Renal pelvis (tissue), 12 donors: ENCODE results near the gene RPUSD2. TPM values are rescaled to one million over a fixed set of nuclear protein-coding genes. Genes with fewer than 3 reads are reported as not detected.

Experiments used
- DNase-seq: peaks from one replicate; pipeline ENCODE4 v3.0.0-alpha.2; 2013
- long read RNA-seq, 16 experiments: transcript quantifications; one replicate each; lab custom pipeline, GENCODE V29; 2026
- polyA plus RNA-seq, 3 donors: library from polyadenylated mRNA; unstranded; fragments of 120-200 nt; gene quantifications; one replicate each; pipeline ENCODE4 v1.2.1, GENCODE V29; 2013; ENCODE audit not compliant: insufficient read length in 3 of 3

The RPUSD2 gene
- 10 to 100 TPM; 10.5 to 16.3 (median 15.0) TPM for polyA plus RNA-seq
- long read RNA-seq, donor 1, transcript RPUSD2-201 (3 exons, 2,358 nt): major isoform, 8 of 16 reads
- long read RNA-seq, donor 1, partial matches to known transcripts: 5 of 16 reads
- long read RNA-seq, donor 1, other reads (novel, unspliced or antisense): 0 of 16 reads
- long read RNA-seq, donor 2, transcript RPUSD2-201 (3 exons, 2,358 nt): major isoform, 9 of 13 reads
- long read RNA-seq, donor 2, partial matches to known transcripts: 0 of 13 reads
- long read RNA-seq, donor 2, other reads (novel, unspliced or antisense): 0 of 13 reads
- long read RNA-seq, donor 3, transcript RPUSD2-203 (1 exons, 631 nt): major isoform, 5 of 11 reads
- long read RNA-seq, donor 3, partial matches to known transcripts: 5 of 11 reads
- long read RNA-seq, donor 3, other reads (novel, unspliced or antisense): 0 of 11 reads
- long read RNA-seq, donor 4, transcript RPUSD2-203 (1 exons, 631 nt): major isoform, 9 of 13 reads
- long read RNA-seq, donor 4, partial matches to known transcripts: 0 of 13 reads
- long read RNA-seq, donor 4, other reads (novel, unspliced or antisense): 0 of 13 reads
- long read RNA-seq, donor 5, partial matches to known transcripts: 0 of 1 reads
- long read RNA-seq, donor 5, other reads (novel, unspliced or antisense): 0 of 1 reads
- long read RNA-seq, donor 6, partial matches to known transcripts: 0 of 7 reads
- long read RNA-seq, donor 6, other reads (novel, unspliced or antisense): 0 of 7 reads
- long read RNA-seq, donor 7, transcript RPUSD2-201 (3 exons, 2,358 nt): major isoform, 8 of 13 reads
- long read RNA-seq, donor 7, transcript RPUSD2-203 (1 exons, 631 nt): minor isoform, 5 of 13 reads
- long read RNA-seq, donor 7, partial matches to known transcripts: 0 of 13 reads
- long read RNA-seq, donor 7, other reads (novel, unspliced or antisense): 0 of 13 reads
- long read RNA-seq, donor 8, partial matches to known transcripts: 0 of 1 reads
- long read RNA-seq, donor 8, other reads (novel, unspliced or antisense): 0 of 1 reads
- long read RNA-seq, donor 9, transcript RPUSD2-203 (1 exons, 631 nt): minor isoform, 6 of 13 reads
- long read RNA-seq, donor 9, transcript RPUSD2-201 (3 exons, 2,358 nt): major isoform, 7 of 13 reads
- long read RNA-seq, donor 9, partial matches to known transcripts: 0 of 13 reads
- long read RNA-seq, donor 9, other reads (novel, unspliced or antisense): 0 of 13 reads
- long read RNA-seq, donor 10, transcript RPUSD2-201 (3 exons, 2,358 nt): major isoform, 5 of 8 reads
- long read RNA-seq, donor 10, partial matches to known transcripts: 0 of 8 reads
- long read RNA-seq, donor 10, other reads (novel, unspliced or antisense): 0 of 8 reads
- long read RNA-seq, donor 11, partial matches to known transcripts: 0 of 4 reads
- long read RNA-seq, donor 11, other reads (novel, unspliced or antisense): 0 of 4 reads
- long read RNA-seq, donor 12, transcript RPUSD2-201 (3 exons, 2,358 nt): major isoform, 8 of 11 reads
- long read RNA-seq, donor 12, partial matches to known transcripts: 0 of 11 reads
- long read RNA-seq, donor 12, other reads (novel, unspliced or antisense): 0 of 11 reads
- long read RNA-seq, donor 13, partial matches to known transcripts: 0 of 4 reads
- long read RNA-seq, donor 13, other reads (novel, unspliced or antisense): 0 of 4 reads
- long read RNA-seq, donor 14: 0 reads
- long read RNA-seq, donor 15: 0 reads
- long read RNA-seq, donor 16, partial matches to known transcripts: 0 of 5 reads
- long read RNA-seq, donor 16, other reads (novel, unspliced or antisense): 0 of 5 reads

GRCh38 chr15:40569129-40569953, at the start of gene RPUSD2:
Gene RPUSD2 (plus strand): TSS chr15:40569299. CDS start chr15:40569338, 39 bp downstream.
- peak; percentile 95 for DNase-seq

- DNase-seq: no peak
These were observed 45.5 kb upstream of the RPUSD2 start for GRCh38 chr15:40523611-40524010.

GRCh38 chr15:40525855-40526254, 43.2 kb upstream of the RPUSD2 start:
- DNase-seq: no peak

- DNase-seq: no peak
These were observed 40.3 kb upstream of the RPUSD2 start for GRCh38 chr15:40528801-40529200.

GRCh38 chr15:40533763-40534364, 35.2 kb upstream of the RPUSD2 start:
- no peak for DNase-seq

GRCh38 chr15:40534371-40534770, 34.7 kb upstream of the RPUSD2 start:
- no peak for DNase-seq

- peak; percentile 42 for DNase-seq
These were observed 32.6 kb upstream of the RPUSD2 start for GRCh38 chr15:40536501-40536900.

GRCh38 chr15:40538976-40539375, 30.1 kb upstream of the RPUSD2 start:
- DNase-seq: peak; percentile 36

- DNase-seq: no peak
These were observed 26.0 kb upstream of the RPUSD2 start for GRCh38 chr15:40543082-40543481.

GRCh38 chr15:40543631-40544294, 25.3 kb upstream of the RPUSD2 start:
- DNase-seq: no peak

- no peak for DNase-seq
These were observed 23.6 kb upstream of the RPUSD2 start for GRCh38 chr15:40545457-40545856.

- no peak for DNase-seq
These were observed 20.5 kb upstream of the RPUSD2 start for GRCh38 chr15:40548610-40549009.

GRCh38 chr15:40549894-40550293, 19.2 kb upstream of the RPUSD2 start:
- DNase-seq: no peak

GRCh38 chr15:40550341-40551037, 18.6 kb upstream of the RPUSD2 start:
- no peak for DNase-seq

- no peak for DNase-seq
These were observed 15.0 kb upstream of the RPUSD2 start for GRCh38 chr15:40554161-40554525.

GRCh38 chr15:40555876-40556275, 13.2 kb upstream of the RPUSD2 start:
- DNase-seq: no peak

- no peak for DNase-seq
These were observed 10.0 kb upstream of the RPUSD2 start for GRCh38 chr15:40558952-40559742.
